PFSK-1 (cell line): ENCODE data around the gene POLE.

ENCODE experiments used
- FOXP2 ChIP-seq: optimal IDR thresholded peaks from 2 replicates; pipeline ENCODE3; 2011; ENCODE audit warnings: borderline replicate concordance, control low read depth, inconsistent platforms; ENCODE audit not compliant: insufficient read depth; ENCODE audit errors: extremely low read length, extremely low read depth
- POLR2AphosphoS5 ChIP-seq: IDR thresholded peaks from 2 replicates; pipeline ENCODE4 v1.6.1; 2012; ENCODE audit warnings: low read depth, mild to moderate bottlenecking, control low read depth, low read length, moderate library complexity
- REST ChIP-seq, 2 experiments: IDR thresholded peaks; 2 replicates each; pipeline versions ENCODE4 v1.6.1 to v1.8.0; 2011 to 2012; ENCODE audit warnings: low read depth in 2 of 2, low read length in 2 of 2, control low read depth in 1 of 2, inconsistent platforms in 1 of 2, mild to moderate bottlenecking in 1 of 2, moderate library complexity in 1 of 2; ENCODE audit not compliant: insufficient read depth in 1 of 2
- SIN3A ChIP-seq: IDR thresholded peaks from 2 replicates; pipeline ENCODE4 v1.6.1; 2012; ENCODE audit warnings: mild to moderate bottlenecking, low read length, moderate library complexity, borderline replicate concordance; ENCODE audit not compliant: insufficient read depth
- TAF1 ChIP-seq: IDR thresholded peaks from 2 replicates; pipeline ENCODE4 v1.6.1; 2012; ENCODE audit warnings: low read length, control low read depth, borderline replicate concordance; ENCODE audit not compliant: insufficient read depth

Gene POLE

GRCh38 chr12:132620899-132621656, 66.1 kb downstream of the POLE start:
- peak; percentile 72 for TF ChIP-seq POLR2AphosphoS5
- no peak for TF ChIP-seq REST (IDR thresholded peaks at IDR 0.05; ENCODE audit: insufficient read depth in 1 of 2, low read depth in 2 of 2, low read length in 2 of 2)

- TF ChIP-seq POLR2AphosphoS5 (peak; percentile 67; the same call in 1 of the 2 replicates), REST (IDR thresholded peaks at IDR 0.05; ENCODE audit: insufficient read depth in 1 of 2, low read depth in 2 of 2, low read length in 2 of 2) (no peak), TAF1 (no peak)
These were observed 66.8 kb downstream of the POLE start for GRCh38 chr12:132620113-132620898.

GRCh38 chr12:132619386-132620112, 67.6 kb downstream of the POLE start:
- TF ChIP-seq POLR2AphosphoS5 (peak; percentile 63), SIN3A (peak; percentile 64; the same call in 1 of the 2 replicates), FOXP2 (no peak)

GRCh38 chr12:132619071-132619385, 68.1 kb downstream of the POLE start:
- TF ChIP-seq TAF1 (no peak), REST (IDR thresholded peaks at IDR 0.05; ENCODE audit: insufficient read depth in 1 of 2, low read depth in 2 of 2, low read length in 2 of 2) (no peak), SIN3A (no peak), FOXP2 (no peak), POLR2AphosphoS5 (no peak)

- TF ChIP-seq POLR2AphosphoS5 = no peak; the same call in 1 of the 2 replicates
- TF ChIP-seq FOXP2 = no peak
- TF ChIP-seq TAF1 = no peak
- TF ChIP-seq REST (IDR thresholded peaks at IDR 0.05; ENCODE audit: insufficient read depth in 1 of 2, low read depth in 2 of 2, low read length in 2 of 2) = no peak
- no peak for TF ChIP-seq SIN3A
These were observed 68.5 kb downstream of the POLE start, which contains the start of gene P2RX2 for GRCh38 chr12:132618683-132619043. P2RX2 (plus strand) TSS chr12:132618776; CDS start chr12:132618817, 41 bp downstream.
